H9 (cell line): Measurements from ENCODE around the gene NCBP1. TPM values are rescaled to one million over a fixed set of nuclear protein-coding genes. Genes with fewer than 3 reads are reported as not detected.
"Not testable (repeated sequence)": the region's sequence is repeated elsewhere in the genome, so short reads cannot be mapped to it uniquely, and the experiment has no call there.

Experiments
- DNase-seq: peaks from one replicate; pipeline ENCODE4 v3.0.0-alpha.2; 2017
- H2AFZ ChIP-seq: one replicate; pipeline ENCODE4 v1.6.1; 2013; ENCODE audit warnings: mild to moderate bottlenecking, low read length, control low read depth, moderate library complexity
- H2AK5ac ChIP-seq: 2 replicates; pipeline ENCODE4 v1.6.1; 2013; ENCODE audit warnings: low read length, control low read depth, mixed read lengths; ENCODE audit not compliant: insufficient read length
- H2BK120ac ChIP-seq: one replicate; pipeline ENCODE4 v1.6.1; 2013; ENCODE audit warnings: low read depth, mild to moderate bottlenecking, low read length, control low read depth, inconsistent platforms; ENCODE audit not compliant: poor library complexity, severe bottlenecking
- H2BK12ac ChIP-seq: 2 replicates; pipeline ENCODE4 v1.6.1; 2013; ENCODE audit warnings: low read length, control low read depth, mixed read lengths, low read depth; ENCODE audit not compliant: insufficient read length
- H2BK15ac ChIP-seq: 2 replicates; pipeline ENCODE4 v1.6.1; 2013; ENCODE audit warnings: low read depth, low read length, control low read depth
- H2BK20ac ChIP-seq: one replicate; pipeline ENCODE4 v1.6.1; 2013; ENCODE audit warnings: low read depth, mild to moderate bottlenecking, low read length, control low read depth, inconsistent platforms; ENCODE audit not compliant: poor library complexity, severe bottlenecking
- H2BK5ac ChIP-seq: 2 replicates; pipeline ENCODE4 v1.6.1; 2013; ENCODE audit warnings: low read length, control low read depth, mixed read lengths; ENCODE audit not compliant: insufficient read length
- H3K14ac ChIP-seq: 2 replicates; pipeline ENCODE4 v1.6.1; 2013; ENCODE audit warnings: low read length, control low read depth; ENCODE audit not compliant: insufficient read depth
- H3K18ac ChIP-seq: 2 replicates; pipeline ENCODE4 v1.6.1; 2013; ENCODE audit warnings: low read depth, mild to moderate bottlenecking, mixed read lengths, low read length, control low read depth; ENCODE audit not compliant: insufficient read length
- H3K23ac ChIP-seq: 2 replicates; pipeline ENCODE4 v1.6.1; 2013; ENCODE audit warnings: low read length, control low read depth, mixed read lengths, low read depth; ENCODE audit not compliant: insufficient read length
- H3K23me2 ChIP-seq: 2 replicates; pipeline ENCODE4 v1.6.1; 2013; ENCODE audit warnings: low read depth, mild to moderate bottlenecking, mixed read lengths, low read length, control low read depth; ENCODE audit not compliant: insufficient read length, poor library complexity, severe bottlenecking
- H3K27ac ChIP-seq: 2 replicates; pipeline ENCODE4 v1.5.1; 2013; ENCODE audit warnings: low read length, control low read depth, mixed read lengths, low read depth; ENCODE audit not compliant: insufficient read length
- H3K27me3 ChIP-seq: 2 replicates; pipeline ENCODE4 v1.6.1; 2013; ENCODE audit warnings: low read length, control low read depth, inconsistent platforms; ENCODE audit not compliant: insufficient read depth
- H3K4ac ChIP-seq: 2 replicates; pipeline ENCODE4 v1.6.1; 2013; ENCODE audit warnings: low read depth, mild to moderate bottlenecking, control low read depth, inconsistent platforms, low read length, moderate library complexity
- H3K4me1 ChIP-seq: 2 replicates; pipeline ENCODE4 v1.6.1; 2013; ENCODE audit warnings: low read length, control low read depth, inconsistent platforms; ENCODE audit not compliant: insufficient read depth
- H3K4me2 ChIP-seq: 2 replicates; pipeline ENCODE4 v1.6.1; 2013; ENCODE audit warnings: low read length, control low read depth, mixed read lengths; ENCODE audit not compliant: insufficient read length, insufficient read depth
- H3K56ac ChIP-seq: 2 replicates; pipeline ENCODE4 v1.6.1; 2013; ENCODE audit warnings: low read depth, mild to moderate bottlenecking, mixed read lengths, low read length, control low read depth; ENCODE audit not compliant: insufficient read length
- H3K79me1 ChIP-seq: 2 replicates; pipeline ENCODE4 v1.6.1; 2013; ENCODE audit warnings: low read depth, mild to moderate bottlenecking, moderate library complexity, low read length, control low read depth, inconsistent platforms; ENCODE audit not compliant: insufficient read depth, poor library complexity, severe bottlenecking
- H3K79me2 ChIP-seq: 2 replicates; pipeline ENCODE4 v1.6.1; 2013; ENCODE audit warnings: low read length, control low read depth, inconsistent platforms; ENCODE audit not compliant: insufficient read depth
- H3K9ac ChIP-seq: 2 replicates; pipeline ENCODE4 v1.6.1; 2013; ENCODE audit warnings: low read length, control low read depth, mixed read lengths; ENCODE audit not compliant: insufficient read length; ENCODE audit errors: extremely low read depth
- H3K9me3 ChIP-seq: one replicate; pipeline ENCODE4 v1.6.1; 2013; ENCODE audit warnings: low read depth, low read length, inconsistent platforms; ENCODE audit not compliant: control insufficient read depth
- H3T11ph ChIP-seq: one replicate; pipeline ENCODE4 v1.6.1; 2013; ENCODE audit warnings: mild to moderate bottlenecking, low read length, control low read depth, inconsistent platforms
- H4K20me1 ChIP-seq: one replicate; pipeline ENCODE4 v1.6.1; 2013; ENCODE audit not compliant: control insufficient read depth, insufficient read length, insufficient read depth
- H4K5ac ChIP-seq: 2 replicates; pipeline ENCODE4 v1.6.1; 2013; ENCODE audit warnings: low read depth, mild to moderate bottlenecking, mixed read lengths, low read length, control low read depth; ENCODE audit not compliant: insufficient read length
- H4K8ac ChIP-seq: replicated peaks from 2 replicates; pipeline ENCODE4 v1.6.1; 2013; ENCODE audit warnings: low read length, control low read depth, mixed read lengths, low read depth; ENCODE audit not compliant: insufficient read length
- H4K91ac ChIP-seq: 2 replicates; pipeline ENCODE4 v1.6.1; 2013; ENCODE audit warnings: low read depth, mild to moderate bottlenecking, moderate library complexity, mixed read lengths, low read length, control low read depth; ENCODE audit not compliant: insufficient read length
- H3K27ac Mint-ChIP-seq, 3 experiments: 2 replicates in 2 of 3; 3 replicates in 1 of 3; pipeline ENCODE4 v1.8.0; 2020 to 2021; ENCODE audit warnings: mixed read lengths in 3 of 3, mild to moderate bottlenecking in 1 of 3, moderate library complexity in 1 of 3
- H3K27me3 Mint-ChIP-seq: 2 replicates; pipeline ENCODE4 v1.8.0; 2021; ENCODE audit warnings: low read depth, mild to moderate bottlenecking, moderate library complexity, mixed read lengths
- H3K36me3 Mint-ChIP-seq, 3 experiments: 2 replicates in 2 of 3; 3 replicates in 1 of 3; pipeline ENCODE4 v1.8.0; 2020 to 2021; ENCODE audit warnings: low read depth in 3 of 3, mixed read lengths in 3 of 3; ENCODE audit not compliant: insufficient read depth in 1 of 3
- H3K4me1 Mint-ChIP-seq, 2 experiments: 2 replicates each; pipeline ENCODE4 v1.8.0; 2020; ENCODE audit warnings: mixed read lengths in 2 of 2
- H3K4me3 Mint-ChIP-seq, 2 experiments: 2 replicates in 1 of 2; 3 replicates in 1 of 2; pipeline ENCODE4 v1.8.0; 2020 to 2021; ENCODE audit warnings: mild to moderate bottlenecking in 2 of 2, mixed read lengths in 2 of 2, moderate library complexity in 1 of 2
- H3K9me3 Mint-ChIP-seq, 2 experiments: 2 replicates in 1 of 2; 3 replicates in 1 of 2; pipeline ENCODE4 v1.8.0; 2020; ENCODE audit warnings: mild to moderate bottlenecking in 2 of 2, mixed read lengths in 2 of 2, moderate library complexity in 1 of 2
- WGBS: extraction: QIAGEN DNeasy Blood & Tissue Kit; methylation state at CpG from one replicate; pipeline ENCODE4 v1.1.7; 2013; ENCODE audit warnings: missing lambda C conversion rate, low lambda C conversion rate, mixed read lengths; ENCODE audit not compliant: insufficient read length; ENCODE audit errors: extremely low coverage; 5-methylcytosine and 5-hydroxymethylcytosine counted together
- total RNA-seq: library from RNA; stranded (reverse); gene quantifications from 2 replicates; pipeline ENCODE4 v1.2.1, GENCODE V29; 2021

Gene NCBP1
- total RNA-seq, 1 experiment from 2014 or later = 55.7 TPM

GRCh38 chr9:97586909-97587308 lies 46.7 kb upstream of the NCBP1 start:
- H3K4me1 Mint-ChIP-seq, H3K23me2 ChIP-seq, H3K4ac ChIP-seq, H3K56ac ChIP-seq, H3K14ac ChIP-seq, H2AK5ac ChIP-seq, H2BK20ac ChIP-seq, H3K27me3 ChIP-seq, H2AFZ ChIP-seq, DNase-seq, H2BK15ac ChIP-seq, H4K20me1 ChIP-seq, H3T11ph ChIP-seq, H3K23ac ChIP-seq, H2BK120ac ChIP-seq, H3K9me3 ChIP-seq, H3K27ac ChIP-seq, H3K79me2 ChIP-seq, H3K79me1 ChIP-seq, H2BK5ac ChIP-seq, H3K4me2 ChIP-seq, H2BK12ac ChIP-seq, H3K4me1 ChIP-seq, H4K5ac ChIP-seq, H3K18ac ChIP-seq, H4K91ac ChIP-seq, H3K27ac Mint-ChIP-seq, H3K9ac ChIP-seq, H4K8ac ChIP-seq, H3K27me3 Mint-ChIP-seq: not testable (repeated sequence)
- peak overlapping the region; percentile 42 to 62; a peak in 4 of 5 replicates for H3K4me3 Mint-ChIP-seq
- H3K9me3 Mint-ChIP-seq = peaks cover 5 to 11% of the 10 kb centered on the region in 2 experiments; a peak in 4 of 5 replicates
- peaks cover 0 to 13% (median 9%) of the 10 kb centered on the region in 3 experiments; a peak in 4 of 7 replicates for H3K36me3 Mint-ChIP-seq
- no CpG with 5 or more reads among the region's 7 CpGs for WGBS
